Fibroblast of gingiva (primary cell): ENCODE results near the gene SHISA9.
"Not testable (repeated sequence)": the region's sequence is repeated elsewhere in the genome, so short reads cannot be mapped to it uniquely, and the experiment has no call there.

Experiments used
- DNase-seq: peaks from one replicate; pipeline ENCODE4 v3.0.0-alpha.2; 2011; ENCODE audit warnings: low read depth

The SHISA9 gene

DNA sequence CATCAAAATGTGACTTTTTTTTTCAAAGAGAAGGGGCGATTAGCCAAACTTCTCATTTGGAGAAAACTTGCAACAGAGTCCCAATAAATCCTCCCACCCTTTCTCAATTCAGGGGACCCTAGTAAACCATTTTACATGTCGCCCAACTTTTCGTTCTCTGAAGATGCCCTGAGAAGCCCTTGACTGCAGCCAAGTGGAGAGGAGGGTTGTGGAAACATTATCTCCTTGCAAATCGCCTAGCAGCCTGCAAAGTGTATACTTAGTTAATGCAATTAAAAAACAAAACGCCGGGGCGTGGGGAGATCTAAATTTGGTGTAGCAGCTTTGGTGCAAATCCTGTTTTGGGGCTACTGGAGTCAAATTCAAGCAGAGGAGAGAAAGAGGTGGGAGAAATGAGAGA lies 1.2 kb upstream of the SHISA9 start:
- no peak for DNase-seq

DNA sequence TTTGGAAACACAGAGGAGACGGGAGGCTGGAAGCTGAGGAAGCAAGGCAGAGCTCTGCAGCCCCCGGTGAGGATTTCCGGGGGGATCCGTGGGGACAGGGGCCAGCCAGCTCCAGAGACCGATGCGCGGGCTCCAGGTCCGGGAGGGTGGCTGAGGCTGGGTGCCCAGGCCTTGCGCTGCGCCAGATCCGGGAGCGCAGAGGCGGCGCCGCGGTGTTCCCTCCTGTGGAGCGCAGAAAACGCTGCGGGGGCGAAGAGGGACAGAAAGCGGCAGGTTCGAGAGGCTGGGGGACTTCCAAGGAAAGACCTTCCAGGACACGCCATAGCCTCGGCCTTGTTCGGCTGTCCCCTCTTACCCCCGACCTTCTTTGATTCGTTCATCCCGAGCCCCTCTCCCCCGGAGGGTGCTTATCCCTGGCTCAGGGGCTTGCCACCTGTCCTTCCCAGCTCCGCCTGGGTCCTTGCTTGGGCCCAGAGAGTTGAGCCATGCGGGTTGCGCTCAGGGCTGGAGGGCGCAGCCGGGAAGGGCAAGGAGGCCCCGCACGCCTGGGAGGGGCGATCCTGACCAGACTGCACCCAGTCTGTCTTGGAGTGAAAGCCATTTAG lies 697 bp upstream of the SHISA9 start:
- no peak for DNase-seq

DNA sequence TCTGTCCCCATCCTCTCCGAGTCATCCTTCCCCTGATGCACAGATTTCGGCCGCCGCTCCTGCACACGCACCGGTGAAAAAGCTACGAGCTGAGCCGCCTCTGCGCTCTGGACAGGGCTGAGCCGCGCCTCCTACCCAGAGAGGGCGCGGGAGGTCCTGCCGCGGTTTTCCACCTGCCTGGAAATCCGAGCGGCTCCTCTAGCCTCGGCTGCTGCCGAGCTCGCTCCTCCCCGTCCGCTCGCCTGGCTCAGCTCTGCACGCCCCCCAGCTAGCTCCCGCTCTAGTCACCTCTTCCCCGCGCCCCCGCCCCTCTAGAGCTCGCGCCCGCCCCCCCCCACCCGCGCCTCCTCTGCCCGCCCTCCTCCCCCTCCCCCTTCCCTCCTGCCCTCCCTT lies 198 bp upstream of the SHISA9 start:
- no peak for DNase-seq

- no peak for DNase-seq
These were observed 1.3 kb downstream of the SHISA9 start for GRCh38 chr16:12902511-12903372.

DNA sequence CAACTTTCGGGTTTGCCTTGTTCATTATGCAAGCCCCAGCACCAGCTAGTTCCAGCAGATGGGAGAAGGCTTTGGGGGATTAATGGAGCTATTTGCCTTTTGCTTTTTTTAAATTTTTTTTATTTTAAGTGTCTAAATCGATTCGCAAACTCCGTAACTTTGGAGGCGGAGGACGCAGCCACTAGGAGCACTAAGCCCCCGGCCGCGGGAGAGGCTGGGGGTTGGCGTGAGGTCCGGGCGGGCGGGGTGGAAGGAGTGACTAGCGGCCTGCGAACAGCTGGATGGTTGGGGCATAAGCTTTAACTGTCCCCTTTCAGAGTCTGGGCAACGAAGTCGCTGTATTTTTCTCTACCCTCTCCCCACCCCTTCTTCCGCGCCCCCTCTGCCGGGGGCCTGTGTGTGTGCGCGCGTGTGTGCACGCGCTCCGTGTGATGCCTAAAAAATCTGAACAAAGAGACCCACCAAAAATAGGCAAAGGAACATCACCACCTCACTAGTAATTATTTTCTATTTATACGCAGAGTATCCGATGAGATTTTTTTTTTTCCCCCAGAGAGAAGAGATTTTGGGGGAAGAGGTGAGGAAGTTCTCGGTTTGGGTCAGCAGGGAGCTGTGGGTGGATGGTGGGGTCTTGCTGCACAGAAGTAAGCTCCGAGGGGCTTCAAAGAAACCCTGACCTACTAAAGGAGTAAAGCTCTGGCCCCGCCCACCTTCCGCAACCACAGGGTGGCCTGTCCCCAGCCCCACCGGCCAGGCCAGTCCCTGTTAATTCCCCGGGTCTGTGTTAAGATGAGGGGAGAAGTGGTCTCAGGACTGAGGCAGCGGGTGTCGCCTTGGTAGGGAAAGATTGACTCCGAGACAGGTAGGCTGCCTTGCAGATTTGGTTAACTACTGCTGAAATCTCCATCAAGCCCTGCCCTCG lies 2.3 kb downstream of the SHISA9 start:
- DNase-seq: no peak

- DNase-seq: no peak
These were observed 2.9 kb downstream of the SHISA9 start for GRCh38 chr16:12904329-12904671.

GRCh38 chr16:12906271-12906670 lies 4.9 kb downstream of the SHISA9 start:
- DNase-seq: no peak

GRCh38 chr16:12906765-12907516 lies 5.5 kb downstream of the SHISA9 start:
- DNase-seq: no peak

DNA sequence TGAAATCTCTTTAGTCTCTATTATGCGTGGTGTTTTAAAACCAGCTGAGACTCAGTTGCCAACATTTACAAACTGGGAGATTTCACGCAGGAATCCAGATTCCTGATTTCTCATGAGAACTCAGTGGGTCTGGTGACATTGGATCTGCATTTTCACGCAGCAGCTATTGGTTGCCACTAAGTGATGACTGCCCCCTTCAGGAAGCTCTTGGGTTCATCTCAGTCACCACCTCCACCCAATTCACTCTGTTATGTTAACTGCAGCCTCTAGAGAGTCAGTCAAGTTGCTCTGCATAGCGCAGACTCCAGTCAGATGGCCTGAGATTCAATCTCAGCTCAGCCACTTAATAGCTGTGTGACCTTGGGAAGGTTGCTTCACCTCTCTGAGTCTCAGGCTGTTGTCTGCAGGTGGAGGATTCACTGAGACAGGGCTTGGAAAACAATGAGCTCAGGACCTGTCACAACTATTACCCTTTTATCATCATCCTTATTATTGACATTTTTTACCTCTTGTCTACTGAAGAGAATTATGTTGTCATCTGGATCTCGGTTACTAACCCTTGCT lies 6.4 kb downstream of the SHISA9 start:
- no peak for DNase-seq

DNA sequence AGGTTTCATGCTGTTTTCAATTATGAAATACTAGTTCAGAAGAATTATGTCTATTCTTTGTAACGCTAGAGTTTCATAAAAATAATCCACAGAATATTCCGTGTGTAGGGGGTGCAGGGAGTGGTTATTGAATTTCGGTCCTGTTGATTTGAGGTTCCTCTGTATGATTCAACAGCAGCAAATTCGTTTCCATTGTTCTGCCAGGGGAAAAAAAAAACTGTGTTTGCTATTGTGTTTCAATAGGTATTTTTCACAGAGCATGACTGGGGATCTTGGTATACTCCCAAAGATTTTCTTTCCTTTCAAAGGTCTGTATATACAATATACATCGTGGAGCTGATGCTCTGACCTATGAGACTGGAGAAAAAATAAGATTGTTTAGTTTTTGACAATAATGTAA lies 15.8 kb downstream of the SHISA9 start:
- DNase-seq: no peak

DNA sequence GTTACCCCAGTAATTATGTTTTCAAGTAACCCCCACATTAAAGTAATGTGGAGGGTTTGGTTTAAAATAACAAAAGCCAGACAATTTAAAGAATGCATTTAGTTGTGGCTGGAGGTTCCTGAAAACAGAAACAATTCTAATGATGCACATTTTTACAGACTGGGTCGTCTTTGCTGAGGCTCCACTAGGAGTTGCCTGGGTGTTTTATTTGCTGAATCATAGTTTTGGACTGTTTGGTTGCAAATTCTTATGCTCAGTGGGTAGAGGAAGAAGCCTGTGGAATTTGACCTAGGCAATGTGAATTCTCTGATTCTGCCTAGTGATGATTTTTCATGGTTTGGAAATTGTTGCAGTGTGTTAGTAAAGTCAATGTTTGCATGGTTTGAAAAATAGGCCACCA lies 16.3 kb downstream of the SHISA9 start:
- DNase-seq: no peak

- DNase-seq: no peak
These were observed 19.3 kb downstream of the SHISA9 start for GRCh38 chr16:12920739-12921138.

- DNase-seq: not testable (repeated sequence)
These were observed 22.2 kb downstream of the SHISA9 start for GRCh38 chr16:12923640-12924039.

- DNase-seq: no peak
These were observed 23.8 kb downstream of the SHISA9 start for GRCh38 chr16:12925026-12925800.

DNA sequence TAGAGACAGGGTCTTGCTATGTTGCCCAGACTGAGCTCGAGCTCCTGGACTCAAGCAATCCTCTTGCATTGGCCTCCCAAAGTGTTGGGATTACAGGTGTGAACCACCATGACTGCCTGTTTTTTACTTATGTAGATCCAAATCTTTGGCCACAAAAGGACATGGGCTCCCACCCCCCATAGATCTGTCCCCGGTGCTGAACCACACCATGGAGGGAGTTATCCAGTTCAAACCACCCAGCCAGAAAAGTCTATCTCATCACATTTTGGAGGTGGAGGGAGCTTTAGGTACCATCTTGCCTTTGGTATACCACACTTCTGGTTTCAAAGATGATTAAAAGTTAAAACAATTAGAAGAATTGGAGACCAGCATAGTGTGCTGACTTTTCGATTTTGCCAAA lies 26.2 kb downstream of the SHISA9 start:
- DNase-seq: no peak

DNA sequence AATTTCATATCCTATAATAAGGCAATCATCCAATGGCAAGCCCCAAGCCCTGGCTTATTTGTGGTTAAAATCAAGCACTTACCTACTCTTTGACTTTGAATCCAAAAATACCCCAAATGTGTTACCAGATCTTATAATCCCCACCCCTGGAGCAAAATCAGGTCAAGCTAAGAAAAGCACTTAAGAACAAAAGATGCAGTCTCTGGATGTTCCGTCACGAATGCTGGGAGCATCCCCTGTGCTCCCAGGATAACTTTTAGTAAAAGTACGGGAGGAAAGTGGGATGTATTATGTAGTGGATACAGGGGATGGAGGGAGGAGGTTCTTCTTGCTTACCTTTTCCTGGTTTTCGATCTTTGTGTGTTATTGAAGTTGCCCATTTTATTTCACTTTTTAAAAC lies 29.5 kb downstream of the SHISA9 start:
- DNase-seq: no peak

GRCh38 chr16:12936391-12936790 lies 35.0 kb downstream of the SHISA9 start:
- DNase-seq: no peak

- DNase-seq: no peak
These were observed 40.5 kb downstream of the SHISA9 start for GRCh38 chr16:12941896-12942295.

- DNase-seq: no peak
These were observed 41.5 kb downstream of the SHISA9 start for GRCh38 chr16:12942861-12943260.

- DNase-seq: no peak
These were observed 42.9 kb downstream of the SHISA9 start for GRCh38 chr16:12944300-12944699.

DNA sequence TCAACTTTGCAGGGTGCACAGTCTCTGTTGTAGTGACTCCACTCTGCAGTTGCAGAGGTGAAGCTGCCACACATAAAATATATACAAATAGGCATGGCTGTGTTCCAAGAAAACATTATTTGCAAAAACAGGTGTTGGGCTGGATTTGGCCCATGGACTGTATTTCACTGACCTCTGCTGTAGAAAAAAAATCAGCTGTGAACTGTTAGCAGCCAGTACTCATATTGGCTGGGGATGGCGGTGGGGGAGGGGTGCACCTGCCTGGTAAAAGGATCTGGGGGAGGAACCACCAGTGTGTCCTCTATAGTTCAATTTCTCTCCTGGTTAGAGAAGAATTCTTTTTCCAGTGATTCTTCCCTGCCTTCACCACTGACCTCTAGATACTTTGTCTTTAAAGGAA lies 50.0 kb downstream of the SHISA9 start:
- no peak for DNase-seq
